C4-2B (cell line): ENCODE results near the gene IL3RA.

Experiments
- H3K27ac ChIP-seq: fragments of 450-650 bp; 2 replicates; pipeline ENCODE4 v1.5.1; 2017
- CTCF ChIP-seq: fragments of 450-650 bp; conservative IDR thresholded peaks from 2 replicates; pipeline ENCODE4 v1.5.1; 2017; ENCODE audit warnings: mild to moderate bottlenecking
- ZFX ChIP-seq: fragments of 450-650 bp; IDR thresholded peaks from 2 replicates; pipeline ENCODE4 v1.6.1; 2017

Gene IL3RA

GRCh38 chrX:1389181-1389992 lies 52.8 kb downstream of the IL3RA start:
- H3K27ac ChIP-seq = no peak overlapping the region
- TF ChIP-seq CTCF = no peak
- TF ChIP-seq ZFX = no peak

GRCh38 chrX:1389993-1390285 lies 53.4 kb downstream of the IL3RA start:
- TF ChIP-seq CTCF (no peak), ZFX (no peak)
- no peak overlapping the region for H3K27ac ChIP-seq

GRCh38 chrX:1390621-1391369 lies 54.2 kb downstream of the IL3RA start:
- peak overlapping the region; percentile 98 for H3K27ac ChIP-seq
- TF ChIP-seq ZFX (no peak), CTCF (no peak)

GRCh38 chrX:1391370-1391706 lies 54.8 kb downstream of the IL3RA start:
- H3K27ac ChIP-seq = peak overlapping the region; percentile 98
- TF ChIP-seq CTCF (no peak), ZFX (no peak; the same call in 1 of the 2 replicates)

- TF ChIP-seq ZFX (0 out of 2 replicates have a peak, but pooled peaks have one; percentile 56), CTCF (no peak)
- peak within 1 kb of the TSS; percentile 98 for H3K27ac ChIP-seq
These were observed 55.3 kb downstream of the IL3RA start, which contains the start of gene SLC25A6 for GRCh38 chrX:1391707-1392375. TSS of gene SLC25A6 (minus strand) at chrX:1392113. CDS start at chrX:1392009, 104 bp downstream.

DNA sequence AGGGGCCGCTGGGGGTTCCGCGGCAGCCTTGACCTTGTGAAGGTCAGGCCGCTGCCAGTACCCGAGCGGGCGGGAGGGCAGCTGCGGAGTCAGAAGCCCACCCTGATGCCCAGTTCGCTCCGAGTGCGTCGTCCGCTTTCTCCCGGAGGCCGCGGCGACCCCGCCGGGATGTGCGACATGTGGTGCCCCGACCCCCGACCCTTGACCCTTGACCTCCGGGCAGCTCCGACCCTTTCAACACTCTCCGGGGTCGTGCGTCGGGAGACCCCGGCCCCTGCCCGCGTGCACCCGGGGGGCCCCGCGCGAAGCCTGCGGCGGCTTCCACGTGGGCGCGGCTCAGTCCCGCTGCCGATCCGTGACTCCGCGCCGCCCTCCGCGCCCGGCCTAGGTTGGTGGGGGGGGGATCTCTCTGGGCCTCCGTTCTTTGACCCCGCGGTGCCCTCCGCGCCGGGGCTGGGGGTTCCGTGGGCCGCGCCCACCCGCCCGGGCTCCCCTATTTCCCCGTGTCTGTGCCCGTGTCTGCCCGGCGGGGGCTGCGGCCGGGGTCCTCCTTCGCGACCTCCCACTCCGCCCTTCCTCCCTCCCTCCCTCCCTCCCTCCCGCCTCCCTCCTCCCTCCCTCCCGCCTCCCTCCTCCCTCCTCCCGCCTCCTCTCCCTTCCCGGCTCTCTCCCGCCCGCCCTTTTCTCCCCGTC lies 55.9 kb downstream of the IL3RA start:
- H3K27ac ChIP-seq = peak overlapping the region; percentile 98
- TF ChIP-seq ZFX = peak; percentile 49; the same call in 1 of the 2 replicates
- no peak for TF ChIP-seq CTCF
